GM19025 (cell line): Measurements from ENCODE around the gene SSNA1.

Experiments used
- ATAC-seq: cut with Tn5 transposase; IDR thresholded peaks from one replicate; pipeline ENCODE4 v1.9.1; 2021; ENCODE audit warnings: mild to moderate bottlenecking, low read depth, moderate library complexity; ENCODE audit not compliant: unreplicated experiment

Gene SSNA1

DNA sequence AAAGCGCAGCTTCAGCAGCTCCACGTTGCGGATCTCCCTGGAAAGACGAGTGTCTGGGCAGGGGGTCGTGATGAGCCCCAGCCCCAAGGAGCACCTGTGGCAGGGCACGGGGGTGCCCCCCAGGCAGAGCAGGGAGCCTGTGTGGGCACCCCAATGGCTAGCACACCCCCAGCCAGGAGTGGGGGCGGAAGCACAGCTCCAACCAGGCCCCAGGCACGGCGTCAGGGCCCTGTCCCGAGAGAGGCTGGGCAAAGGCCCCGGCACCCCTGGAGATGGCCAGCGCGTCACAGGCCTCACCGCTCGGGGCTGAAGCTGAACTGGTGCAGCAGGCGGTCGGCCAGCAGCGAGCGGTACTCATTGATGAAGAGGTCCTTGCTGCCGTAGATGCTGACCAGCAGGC is 8.0 kb upstream of the SSNA1 start:
- ATAC-seq = no peak

GRCh38 chr9:137181680-137182079 is 6.8 kb upstream of the SSNA1 start:
- no peak for ATAC-seq

DNA sequence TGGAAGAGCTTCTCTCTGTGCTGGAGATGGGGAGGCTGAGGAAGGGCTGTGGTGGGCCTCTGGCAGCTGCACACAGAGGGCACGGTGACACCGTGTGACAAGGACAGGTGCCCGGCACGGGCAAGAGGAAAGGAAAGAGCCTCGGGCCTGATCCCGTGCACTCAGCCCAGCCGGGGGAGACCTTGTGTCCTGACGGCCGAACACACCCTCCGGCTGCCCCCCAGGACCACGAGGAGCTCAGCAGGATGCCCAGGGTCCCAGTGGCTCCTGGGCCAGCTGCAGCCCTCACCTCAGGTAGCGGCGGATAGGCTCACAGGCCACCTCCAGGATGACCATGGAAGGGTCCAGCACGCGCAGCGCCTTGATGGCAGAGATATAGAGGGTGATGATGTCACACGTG is 5.6 kb upstream of the SSNA1 start:
- no peak for ATAC-seq

- no peak for ATAC-seq
Observed at GRCh38 chr9:137183980-137184595, 4.4 kb upstream of the SSNA1 start.

DNA sequence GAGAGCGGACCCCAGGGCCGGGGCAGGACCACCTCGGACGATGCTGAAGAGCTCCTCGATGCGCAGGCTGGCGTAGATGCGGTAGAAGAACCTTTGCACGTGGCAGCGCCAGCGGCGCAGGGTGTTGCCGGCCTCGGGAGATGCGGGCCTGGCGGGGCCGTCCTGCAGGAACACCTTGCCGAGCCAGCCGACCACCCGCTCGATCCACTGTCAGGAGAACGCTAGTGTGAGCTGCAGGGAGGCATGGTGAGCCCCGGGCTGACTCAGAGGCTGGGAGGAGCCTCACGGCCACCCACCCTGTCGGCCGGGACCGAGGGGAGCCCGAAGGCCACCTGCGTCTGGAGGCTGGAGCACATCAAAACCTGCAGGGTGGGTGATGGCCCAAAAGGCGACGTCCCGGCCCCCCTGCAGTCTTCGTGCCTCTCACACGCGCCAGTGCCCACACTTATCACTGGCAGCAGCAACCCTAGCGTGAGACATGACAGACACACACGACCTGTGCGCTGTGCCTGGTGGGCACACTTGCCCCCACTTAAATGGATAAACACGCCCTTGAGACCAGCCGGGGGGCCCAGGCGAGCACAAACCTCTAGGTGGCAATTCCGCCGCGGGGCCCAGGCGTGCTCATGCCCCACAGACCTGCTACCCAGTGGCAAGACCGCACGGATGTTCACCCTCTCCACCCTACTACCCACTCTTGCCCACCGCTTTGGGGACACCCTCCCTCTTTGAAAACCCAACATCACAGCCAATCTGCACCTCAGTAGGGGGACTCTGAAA is 3.4 kb upstream of the SSNA1 start:
- no peak for ATAC-seq

DNA sequence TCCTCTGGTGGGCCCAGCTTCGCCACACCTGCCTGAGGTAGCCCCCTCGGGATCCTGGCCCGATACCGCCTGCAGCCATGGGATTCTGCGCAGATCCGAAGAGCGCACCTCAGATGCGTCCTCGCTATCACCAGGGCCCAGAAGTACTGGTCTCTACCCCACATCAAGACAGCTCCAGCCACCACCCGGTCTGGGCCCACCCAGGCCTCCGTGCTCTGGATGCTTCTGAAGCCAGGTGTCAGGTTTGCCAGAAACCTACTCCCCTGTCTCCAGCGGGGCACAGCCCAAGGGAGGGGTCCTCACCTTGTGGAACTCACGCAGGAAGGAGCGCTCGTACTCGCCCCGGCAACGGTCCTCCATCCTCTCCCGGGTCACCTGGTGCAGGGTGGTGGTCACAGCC is 2.6 kb upstream of the SSNA1 start:
- ATAC-seq = no peak

- no peak for ATAC-seq
Observed at GRCh38 chr9:137186385-137186784, 2.1 kb upstream of the SSNA1 start.

DNA sequence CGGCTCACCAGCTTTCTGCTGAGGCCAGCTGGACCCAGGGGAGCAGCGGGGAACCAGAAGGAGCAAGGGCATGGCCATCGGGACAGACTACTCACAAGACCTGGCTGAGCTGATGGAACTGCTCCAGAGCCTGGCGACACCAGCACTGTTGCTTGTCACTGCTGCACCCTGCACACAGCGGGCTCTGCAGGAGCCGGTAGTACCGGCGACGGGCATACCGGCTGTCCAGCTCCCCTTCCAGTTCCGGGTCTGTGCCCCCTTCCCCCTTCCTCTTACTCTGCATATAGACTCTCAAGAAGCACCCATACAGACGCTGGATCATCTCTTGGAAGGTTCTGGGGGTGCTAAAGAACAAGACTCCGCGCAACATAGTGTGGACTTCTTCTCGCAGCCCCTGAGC is 1.1 kb upstream of the SSNA1 start:
- no peak for ATAC-seq

DNA sequence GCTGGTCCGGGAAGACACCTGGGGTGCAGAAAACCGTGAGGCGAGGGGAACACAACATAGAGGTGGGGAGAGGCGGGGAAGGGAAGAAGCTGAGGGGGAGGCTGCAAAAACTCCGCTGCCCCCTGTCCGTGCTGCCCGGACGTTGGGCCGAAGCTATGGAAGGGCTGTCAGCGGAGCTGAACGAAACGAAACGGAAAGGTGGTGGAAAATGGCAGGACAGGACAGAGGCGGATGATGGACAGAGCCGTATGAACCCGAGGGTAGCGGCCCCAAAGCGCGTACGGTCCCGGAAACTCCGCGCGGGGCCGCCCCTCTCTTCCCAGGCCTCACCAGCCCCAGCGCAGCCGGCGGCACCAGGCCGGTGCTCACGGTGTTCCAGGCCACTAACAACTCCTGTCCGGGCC is 388 bp upstream of the SSNA1 start:
- ATAC-seq = no peak

DNA sequence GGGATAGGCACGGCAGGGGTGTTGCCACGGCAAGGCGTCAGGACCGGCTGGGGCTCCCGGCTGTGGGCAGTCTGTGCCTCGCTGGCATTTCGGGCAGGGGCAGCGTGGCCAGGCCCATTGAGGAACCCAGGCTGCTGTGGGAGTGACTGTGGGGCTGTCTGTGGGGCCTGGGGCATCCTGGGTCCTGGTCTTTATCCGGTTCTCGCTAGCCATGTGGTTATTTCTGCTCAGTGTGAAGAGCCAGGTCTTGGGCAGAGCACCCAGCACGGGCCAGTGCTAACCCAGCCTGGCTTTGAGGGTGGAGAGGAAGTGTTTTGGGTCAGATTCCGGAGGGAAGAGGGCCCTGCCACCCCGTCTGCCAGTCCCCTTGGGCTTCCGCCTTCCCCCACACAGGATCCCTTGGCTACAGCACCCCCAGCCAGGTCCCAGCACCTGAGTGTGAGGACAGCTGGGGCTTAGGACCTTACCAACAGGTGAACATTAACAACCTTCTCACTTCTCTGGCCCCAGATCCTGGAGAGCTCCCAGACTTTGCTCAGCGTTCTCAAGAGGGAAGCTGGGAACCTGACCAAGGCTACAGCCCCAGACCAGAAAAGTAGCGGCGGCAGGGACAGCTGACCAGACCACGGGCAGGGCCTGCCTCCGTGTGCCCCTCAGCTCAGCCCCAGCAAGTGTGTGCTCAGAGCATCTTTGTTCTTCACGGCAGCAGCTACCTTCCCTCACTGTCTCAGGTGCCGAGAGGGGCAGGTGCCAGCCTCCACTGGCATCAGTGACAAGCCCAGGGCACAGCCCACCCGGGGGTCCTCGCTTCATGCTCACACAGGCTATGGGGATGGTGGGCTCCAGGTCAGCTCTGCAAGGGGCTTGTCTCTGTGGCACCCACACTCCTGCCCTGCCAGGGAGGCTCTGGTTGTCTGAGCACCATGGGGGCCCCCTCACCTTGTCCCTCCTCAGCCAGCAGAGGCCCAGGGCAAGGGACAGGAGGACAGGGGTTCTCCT is 1.1 kb downstream of the SSNA1 start:
- no peak for ATAC-seq

- ATAC-seq = no peak
Observed at GRCh38 chr9:137190315-137190856, 1.9 kb downstream of the SSNA1 start.

DNA sequence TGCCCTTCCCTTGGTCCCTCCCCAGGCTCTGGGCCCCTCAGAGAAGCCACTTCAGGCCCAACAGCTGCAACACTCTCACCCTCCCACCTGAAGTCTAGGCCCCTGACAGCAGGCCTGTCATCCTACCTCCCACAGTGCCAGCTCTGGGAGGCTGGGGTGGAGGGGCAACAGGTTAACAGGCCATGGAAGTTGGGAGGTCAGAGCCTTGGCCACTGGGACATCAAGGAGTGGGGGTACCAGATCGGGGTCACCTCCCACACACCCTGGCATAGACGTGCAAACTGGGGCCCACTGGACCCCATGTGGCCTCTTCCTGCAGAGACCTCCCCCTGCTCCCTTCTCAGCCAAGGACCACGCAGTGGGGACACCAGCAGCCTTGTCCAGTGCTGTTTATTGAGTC is 2.8 kb downstream of the SSNA1 start:
- no peak for ATAC-seq

DNA sequence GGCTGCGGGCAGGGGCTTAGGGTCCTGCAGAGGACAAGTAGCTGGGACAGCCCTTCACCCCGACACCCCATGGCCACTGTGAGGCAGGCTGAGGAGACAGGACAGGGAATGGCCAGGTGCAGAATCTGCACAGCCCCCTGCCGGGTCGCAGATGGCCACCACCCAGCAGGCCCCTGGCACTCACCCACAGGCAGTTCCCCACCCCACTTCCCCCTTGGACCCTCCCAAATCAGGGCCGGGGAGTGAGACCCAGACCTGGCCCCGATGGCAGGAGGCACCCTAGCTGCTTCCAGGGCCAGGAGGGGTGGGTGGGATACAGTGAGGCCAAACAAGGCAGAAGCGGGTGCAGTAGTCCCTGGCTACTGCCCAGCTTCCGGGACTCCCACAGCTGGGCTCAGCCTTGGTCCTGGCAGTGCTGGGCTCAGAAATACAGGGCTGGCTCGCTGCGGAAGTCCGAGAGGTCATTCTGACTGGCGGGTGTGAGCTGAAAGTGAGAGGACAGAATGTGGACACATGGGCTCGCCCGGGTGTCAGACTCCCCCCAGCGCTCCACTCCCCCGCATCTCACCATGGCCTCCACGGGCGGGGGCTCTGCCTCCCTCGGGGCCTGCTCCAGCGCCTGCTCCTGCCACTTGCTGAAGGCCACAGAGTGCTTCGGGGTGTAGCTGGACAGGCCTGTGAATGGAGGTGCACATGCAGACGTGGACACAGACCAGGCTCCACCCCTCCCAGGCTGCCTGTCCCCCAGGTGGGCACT is 3.4 kb downstream of the SSNA1 start:
- no peak for ATAC-seq

DNA sequence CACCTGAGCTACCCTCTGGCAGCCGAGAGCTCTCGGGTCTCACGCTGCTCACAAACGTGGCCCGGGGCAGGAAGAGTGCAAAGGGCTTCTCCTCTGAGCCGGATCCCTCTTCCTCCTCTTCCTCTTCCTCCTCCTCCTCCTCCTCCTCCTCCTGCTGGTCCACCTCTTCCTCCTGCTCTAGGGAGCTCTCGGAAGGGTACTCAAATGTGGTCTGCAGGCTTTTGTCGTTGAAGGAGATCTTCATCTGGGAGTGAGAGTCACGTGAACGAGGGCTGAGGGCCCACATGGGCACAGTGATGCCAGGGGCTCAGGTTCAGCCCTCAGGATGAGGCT is 3.9 kb downstream of the SSNA1 start:
- ATAC-seq = no peak

GRCh38 chr9:137192859-137193258 is 4.4 kb downstream of the SSNA1 start:
- no peak for ATAC-seq

- no peak for ATAC-seq
Observed at GRCh38 chr9:137193771-137194170, 5.3 kb downstream of the SSNA1 start.

GRCh38 chr9:137194388-137194787 is 5.9 kb downstream of the SSNA1 start:
- ATAC-seq = no peak

DNA sequence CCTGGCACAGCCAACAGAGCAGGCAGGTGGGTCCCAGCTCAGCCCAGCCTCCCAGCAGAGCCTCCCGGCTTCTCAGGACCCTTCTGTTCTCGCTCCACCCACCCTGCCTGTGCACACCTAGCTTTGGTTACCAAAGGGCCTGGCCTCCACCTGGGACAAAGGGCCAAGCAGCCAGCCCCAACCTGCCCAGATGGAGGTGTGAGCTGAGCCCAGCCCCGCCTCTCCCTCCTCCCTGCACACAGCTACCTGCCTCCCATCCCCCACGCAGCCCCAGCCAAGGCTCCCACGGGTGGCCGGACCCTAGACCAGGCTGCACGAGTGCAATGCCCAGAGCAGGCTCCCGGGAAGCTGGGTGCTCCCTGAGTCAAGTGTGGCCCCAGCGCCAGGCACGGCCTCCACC is 6.4 kb downstream of the SSNA1 start:
- no peak for ATAC-seq

DNA sequence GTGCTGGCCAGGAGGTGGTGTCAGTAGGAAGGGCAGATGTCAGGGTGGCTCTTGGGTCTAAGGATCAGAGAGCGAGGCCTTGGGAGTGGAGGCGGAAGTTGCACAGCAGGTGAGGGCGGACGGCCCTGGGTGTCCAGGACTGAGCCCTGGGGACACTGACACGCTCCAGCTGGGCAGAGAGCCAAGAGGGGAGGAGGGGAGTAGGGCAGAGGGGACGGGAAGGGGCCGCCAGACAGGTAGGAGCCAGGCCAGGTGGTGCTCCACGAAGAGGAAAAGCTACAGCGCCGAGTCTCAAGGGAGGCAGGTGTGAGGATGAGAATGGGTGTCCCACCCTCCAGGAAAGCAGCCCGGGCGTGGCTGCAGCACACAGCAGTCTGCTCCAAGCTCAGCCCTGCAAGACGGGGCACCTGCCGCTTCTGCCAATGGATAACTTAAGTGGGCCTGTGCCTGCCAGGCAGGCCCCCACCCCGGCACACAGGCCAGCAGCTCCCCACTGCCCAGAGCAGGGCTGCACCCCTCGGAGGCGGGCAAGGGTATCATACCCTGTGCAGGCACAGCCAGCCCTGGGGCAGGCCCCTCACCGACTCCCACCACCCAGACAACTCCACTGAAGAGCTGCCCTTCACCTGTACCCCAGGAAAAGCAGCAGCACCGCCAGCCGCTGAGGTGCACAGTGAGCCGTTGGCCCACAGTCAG is 7.2 kb downstream of the SSNA1 start:
- no peak for ATAC-seq
